ENCODE measurements around the gene NDUFB10. TPM values are rescaled to one million over a fixed set of nuclear protein-coding genes. Genes with fewer than 3 reads are reported as not detected.

The NDUFB10 gene
- total and polyA plus RNA-seq, 10 of the 15 experiments (the other 5 are each of a cell fraction or from before 2014, with no cell fraction given) = 52.2 to 319 (median 130) TPM

DNA sequence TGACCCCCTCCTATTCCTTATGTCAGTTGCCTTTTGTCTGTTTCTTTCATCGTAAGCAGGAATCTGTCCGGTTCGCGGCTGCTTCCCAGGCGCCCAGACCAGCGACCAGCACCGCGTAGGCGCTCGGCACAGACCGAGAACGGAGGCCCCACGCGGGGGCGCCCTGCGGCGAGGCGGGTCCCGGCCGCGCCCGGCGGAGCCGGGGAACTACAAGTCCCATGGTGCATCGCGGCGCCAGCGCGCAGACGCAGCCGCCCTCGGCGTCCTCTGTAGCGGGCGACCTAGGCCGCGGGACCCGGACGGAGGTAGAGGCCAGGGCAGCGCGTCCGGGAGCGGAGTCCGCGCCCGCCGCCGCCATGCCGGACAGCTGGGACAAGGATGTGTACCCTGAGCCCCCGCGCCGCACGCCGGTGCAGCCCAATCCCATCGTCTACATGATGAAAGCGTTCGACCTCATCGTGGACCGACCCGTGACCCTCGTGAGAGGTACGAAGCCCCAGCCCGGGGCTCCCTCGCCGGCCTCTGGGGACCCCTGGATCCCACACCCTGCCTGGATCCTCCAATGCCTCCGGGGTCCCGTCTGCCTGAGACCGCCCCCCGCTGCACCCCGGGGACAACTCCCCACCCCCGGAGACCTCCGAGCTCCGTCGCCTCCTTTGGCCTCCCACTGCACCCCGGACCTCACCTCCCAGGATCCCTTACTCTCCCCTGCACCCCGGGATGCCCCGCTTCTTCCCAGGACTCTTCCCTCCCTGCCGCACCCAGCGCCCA is at the start of gene NDUFB10 (continued):
- TF ChIP-seq EP300 (IDR thresholded peaks at IDR 0.05; ENCODE audit: borderline replicate concordance in 1 of 2, control insufficient read depth in 1 of 2, low read depth in 2 of 2, low read length in 2 of 2) (no peak), CBFB (IDR thresholded peaks at IDR 0.05; ENCODE audit: low read depth) (no peak), SP1 (IDR thresholded peaks at IDR 0.05; ENCODE audit: low read depth, low read length) (peak; percentile 14), EED (IDR thresholded peaks at IDR 0.05; ENCODE audit: low read depth) (no peak), EZH2 (IDR thresholded peaks at IDR 0.05; ENCODE audit: borderline replicate concordance, control insufficient read depth, low read depth, low read length) (no peak), POLR2AphosphoS5 (IDR thresholded peaks at IDR 0.05; ENCODE audit: low read length) (peak; percentile 85), SMARCA5 (IDR thresholded peaks at IDR 0.05) (peak; percentile 90; the same call in 1 of the 2 replicates), KLF5 (IDR thresholded peaks at IDR 0.05; ENCODE audit: partially characterized antibody) (peak; percentile 90), MXI1 (IDR thresholded peaks at IDR 0.05; ENCODE audit: low read depth, low read length) (peak; percentile 57), HCFC1 (IDR thresholded peaks at IDR 0.05; ENCODE audit: low read length) (peak; percentile 90), RAD21 (IDR thresholded peaks at IDR 0.05; ENCODE audit: insufficient read depth, low read depth, low read length) (peak; percentile 30; the same call in 1 of the 2 replicates), ZNF24 (IDR thresholded peaks at IDR 0.05) (peak; percentile 33; the same call in 1 of the 2 replicates), SMC3 (IDR thresholded peaks at IDR 0.05; ENCODE audit: borderline replicate concordance, low read length) (peak; percentile 41; the same call in 1 of the 2 replicates), SREBF1 (IDR thresholded peaks at IDR 0.05; ENCODE audit: low read length) (peak; percentile 62), CBX5 (IDR thresholded peaks at IDR 0.05; ENCODE audit: low read depth) (no peak)
- TF ChIP-seq, protein P1, sequence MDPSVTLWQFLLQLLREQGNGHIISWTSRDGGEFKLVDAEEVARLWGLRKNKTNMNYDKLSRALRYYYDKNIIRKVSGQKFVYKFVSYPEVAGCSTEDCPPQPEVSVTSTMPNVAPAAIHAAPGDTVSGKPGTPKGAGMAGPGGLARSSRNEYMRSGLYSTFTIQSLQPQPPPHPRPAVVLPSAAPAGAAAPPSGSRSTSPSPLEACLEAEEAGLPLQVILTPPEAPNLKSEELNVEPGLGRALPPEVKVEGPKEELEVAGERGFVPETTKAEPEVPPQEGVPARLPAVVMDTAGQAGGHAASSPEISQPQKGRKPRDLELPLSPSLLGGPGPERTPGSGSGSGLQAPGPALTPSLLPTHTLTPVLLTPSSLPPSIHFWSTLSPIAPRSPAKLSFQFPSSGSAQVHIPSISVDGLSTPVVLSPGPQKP (IDR thresholded peaks at IDR 0.05; ENCODE audit: low read depth, low read length) = 0 out of 2 replicates have a peak, but pooled peaks have one; percentile 16
- TF ChIP-seq, protein P2, sequence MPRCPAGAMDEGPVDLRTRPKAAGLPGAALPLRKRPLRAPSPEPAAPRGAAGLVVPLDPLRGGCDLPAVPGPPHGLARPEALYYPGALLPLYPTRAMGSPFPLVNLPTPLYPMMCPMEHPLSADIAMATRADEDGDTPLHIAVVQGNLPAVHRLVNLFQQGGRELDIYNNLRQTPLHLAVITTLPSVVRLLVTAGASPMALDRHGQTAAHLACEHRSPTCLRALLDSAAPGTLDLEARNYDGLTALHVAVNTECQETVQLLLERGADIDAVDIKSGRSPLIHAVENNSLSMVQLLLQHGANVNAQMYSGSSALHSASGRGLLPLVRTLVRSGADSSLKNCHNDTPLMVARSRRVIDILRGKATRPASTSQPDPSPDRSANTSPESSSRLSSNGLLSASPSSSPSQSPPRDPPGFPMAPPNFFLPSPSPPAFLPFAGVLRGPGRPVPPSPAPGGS (IDR thresholded peaks at IDR 0.05; ENCODE audit: borderline replicate concordance, insufficient read depth, low read depth, low read length, poor library complexity, severe bottlenecking) = no peak
- TF ChIP-seq, protein P3, sequence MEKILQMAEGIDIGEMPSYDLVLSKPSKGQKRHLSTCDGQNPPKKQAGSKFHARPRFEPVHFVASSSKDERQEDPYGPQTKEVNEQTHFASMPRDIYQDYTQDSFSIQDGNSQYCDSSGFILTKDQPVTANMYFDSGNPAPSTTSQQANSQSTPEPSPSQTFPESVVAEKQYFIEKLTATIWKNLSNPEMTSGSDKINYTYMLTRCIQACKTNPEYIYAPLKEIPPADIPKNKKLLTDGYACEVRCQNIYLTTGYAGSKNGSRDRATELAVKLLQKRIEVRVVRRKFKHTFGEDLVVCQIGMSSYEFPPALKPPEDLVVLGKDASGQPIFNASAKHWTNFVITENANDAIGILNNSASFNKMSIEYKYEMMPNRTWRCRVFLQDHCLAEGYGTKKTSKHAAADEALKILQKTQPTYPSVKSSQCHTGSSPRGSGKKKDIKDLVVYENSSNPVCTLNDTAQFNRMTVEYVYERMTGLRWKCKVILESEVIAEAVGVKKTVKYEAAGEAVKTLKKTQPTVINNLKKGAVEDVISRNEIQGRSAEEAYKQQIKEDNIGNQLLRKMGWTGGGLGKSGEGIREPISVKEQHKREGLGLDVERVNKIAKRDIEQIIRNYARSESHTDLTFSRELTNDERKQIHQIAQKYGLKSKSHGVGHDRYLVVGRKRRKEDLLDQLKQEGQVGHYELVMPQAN (conservative IDR thresholded peaks at IDR 0.05) = peak; percentile 84
- TF ChIP-seq, protein P4, sequence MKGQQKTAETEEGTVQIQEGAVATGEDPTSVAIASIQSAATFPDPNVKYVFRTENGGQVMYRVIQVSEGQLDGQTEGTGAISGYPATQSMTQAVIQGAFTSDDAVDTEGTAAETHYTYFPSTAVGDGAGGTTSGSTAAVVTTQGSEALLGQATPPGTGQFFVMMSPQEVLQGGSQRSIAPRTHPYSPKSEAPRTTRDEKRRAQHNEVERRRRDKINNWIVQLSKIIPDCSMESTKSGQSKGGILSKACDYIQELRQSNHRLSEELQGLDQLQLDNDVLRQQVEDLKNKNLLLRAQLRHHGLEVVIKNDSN (IDR thresholded peaks at IDR 0.05; ENCODE audit: borderline replicate concordance, extremely low read length, insufficient read depth, low read depth, low read length) = no peak
- TF ChIP-seq, protein P5, sequence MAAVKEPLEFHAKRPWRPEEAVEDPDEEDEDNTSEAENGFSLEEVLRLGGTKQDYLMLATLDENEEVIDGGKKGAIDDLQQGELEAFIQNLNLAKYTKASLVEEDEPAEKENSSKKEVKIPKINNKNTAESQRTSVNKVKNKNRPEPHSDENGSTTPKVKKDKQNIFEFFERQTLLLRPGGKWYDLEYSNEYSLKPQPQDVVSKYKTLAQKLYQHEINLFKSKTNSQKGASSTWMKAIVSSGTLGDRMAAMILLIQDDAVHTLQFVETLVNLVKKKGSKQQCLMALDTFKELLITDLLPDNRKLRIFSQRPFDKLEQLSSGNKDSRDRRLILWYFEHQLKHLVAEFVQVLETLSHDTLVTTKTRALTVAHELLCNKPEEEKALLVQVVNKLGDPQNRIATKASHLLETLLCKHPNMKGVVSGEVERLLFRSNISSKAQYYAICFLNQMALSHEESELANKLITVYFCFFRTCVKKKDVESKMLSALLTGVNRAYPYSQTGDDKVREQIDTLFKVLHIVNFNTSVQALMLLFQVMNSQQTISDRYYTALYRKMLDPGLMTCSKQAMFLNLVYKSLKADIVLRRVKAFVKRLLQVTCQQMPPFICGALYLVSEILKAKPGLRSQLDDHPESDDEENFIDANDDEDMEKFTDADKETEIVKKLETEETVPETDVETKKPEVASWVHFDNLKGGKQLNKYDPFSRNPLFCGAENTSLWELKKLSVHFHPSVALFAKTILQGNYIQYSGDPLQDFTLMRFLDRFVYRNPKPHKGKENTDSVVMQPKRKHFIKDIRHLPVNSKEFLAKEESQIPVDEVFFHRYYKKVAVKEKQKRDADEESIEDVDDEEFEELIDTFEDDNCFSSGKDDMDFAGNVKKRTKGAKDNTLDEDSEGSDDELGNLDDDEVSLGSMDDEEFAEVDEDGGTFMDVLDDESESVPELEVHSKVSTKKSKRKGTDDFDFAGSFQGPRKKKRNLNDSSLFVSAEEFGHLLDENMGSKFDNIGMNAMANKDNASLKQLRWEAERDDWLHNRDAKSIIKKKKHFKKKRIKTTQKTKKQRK (IDR thresholded peaks at IDR 0.05; ENCODE audit: low read depth, low read length) = no peak

All from GM12878 (cell line).